Gastroesophageal sphincter (tissue), 3 donors: ENCODE data around the gene APOLD1.

Experiments
- CTCF ChIP-seq, 4 experiments: fragments of 200-600 bp in 2 of 4; fragments of 450-650 bp in 2 of 4; sonication (generic) in 1 of 4; IDR thresholded peaks; one replicate each; pipeline ENCODE4 v1.5.1; 2017 to 2019; ENCODE audit warnings: antibody characterized with exemption in 4 of 4, mild to moderate bottlenecking in 2 of 4, moderate library complexity in 2 of 4
- POLR2AphosphoS5 ChIP-seq: sonication (generic); formaldehyde crosslinking; IDR thresholded peaks from one replicate; pipeline ENCODE4 v1.6.1; 2017; ENCODE audit warnings: antibody characterized with exemption

- TF ChIP-seq CTCF (IDR thresholded peaks at IDR 0.05): no peak
- TF ChIP-seq POLR2AphosphoS5: no peak
These were observed 8.4 kb upstream of the APOLD1 start for GRCh38 chr12:12777092-12777491.
